Articular chondrocyte of knee joint (primary cell): ENCODE measurements around the gene STRIP1. TPM values are rescaled to one million over a fixed set of nuclear protein-coding genes. Genes with fewer than 3 reads are reported as not detected.

Source experiments
- total RNA-seq: library from RNA; depleted of rRNA; stranded (reverse); fragments of >200 nt; gene quantifications from 2 replicates; pipeline ENCODE4 v1.2.3, GENCODE V29; 2012

Gene STRIP1, protein sequence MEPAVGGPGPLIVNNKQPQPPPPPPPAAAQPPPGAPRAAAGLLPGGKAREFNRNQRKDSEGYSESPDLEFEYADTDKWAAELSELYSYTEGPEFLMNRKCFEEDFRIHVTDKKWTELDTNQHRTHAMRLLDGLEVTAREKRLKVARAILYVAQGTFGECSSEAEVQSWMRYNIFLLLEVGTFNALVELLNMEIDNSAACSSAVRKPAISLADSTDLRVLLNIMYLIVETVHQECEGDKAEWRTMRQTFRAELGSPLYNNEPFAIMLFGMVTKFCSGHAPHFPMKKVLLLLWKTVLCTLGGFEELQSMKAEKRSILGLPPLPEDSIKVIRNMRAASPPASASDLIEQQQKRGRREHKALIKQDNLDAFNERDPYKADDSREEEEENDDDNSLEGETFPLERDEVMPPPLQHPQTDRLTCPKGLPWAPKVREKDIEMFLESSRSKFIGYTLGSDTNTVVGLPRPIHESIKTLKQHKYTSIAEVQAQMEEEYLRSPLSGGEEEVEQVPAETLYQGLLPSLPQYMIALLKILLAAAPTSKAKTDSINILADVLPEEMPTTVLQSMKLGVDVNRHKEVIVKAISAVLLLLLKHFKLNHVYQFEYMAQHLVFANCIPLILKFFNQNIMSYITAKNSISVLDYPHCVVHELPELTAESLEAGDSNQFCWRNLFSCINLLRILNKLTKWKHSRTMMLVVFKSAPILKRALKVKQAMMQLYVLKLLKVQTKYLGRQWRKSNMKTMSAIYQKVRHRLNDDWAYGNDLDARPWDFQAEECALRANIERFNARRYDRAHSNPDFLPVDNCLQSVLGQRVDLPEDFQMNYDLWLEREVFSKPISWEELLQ
- total RNA-seq = 40.8 and 44.0 TPM in 2 replicates

GRCh38 chr1:110034451-110035235 is at the start of gene STRIP1:
TSS of gene STRIP1 (plus strand) at chr1:110034624. CDS start at chr1:110034638, 14 bp downstream.

DNA sequence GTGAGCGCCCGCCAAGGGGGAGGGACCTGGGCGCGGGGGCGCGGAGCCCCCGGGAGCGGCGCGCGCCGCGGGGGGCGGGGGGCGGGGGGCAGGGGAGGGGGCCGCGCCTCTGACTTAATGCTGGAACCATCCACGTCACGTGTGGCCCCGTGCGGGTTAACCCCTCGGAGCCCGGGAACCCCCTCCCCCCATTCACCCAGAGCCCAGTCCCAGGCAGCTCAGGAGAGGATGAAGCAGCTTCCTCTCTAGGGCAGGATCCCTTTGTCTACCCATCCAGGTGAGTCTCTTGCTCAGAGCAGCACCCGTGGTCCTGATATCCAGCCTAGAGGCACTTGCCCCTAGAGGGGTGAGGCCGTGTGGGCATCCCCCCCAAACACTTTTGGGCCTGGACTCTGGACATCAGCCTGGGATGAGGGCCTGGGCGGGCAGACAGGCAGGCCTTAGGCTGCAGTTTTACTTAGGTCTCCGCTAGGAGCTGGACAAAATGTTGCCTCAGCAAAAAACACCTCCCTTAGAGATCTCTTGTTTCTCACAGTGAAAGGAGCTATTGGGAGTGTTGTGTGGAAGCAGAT is 36.3 kb downstream of the STRIP1 start, which contains the start of gene ALX3:
TSS of gene ALX3 (minus strand) at position 2 of the 572 bp plus-strand sequence. CDS start 60 bp downstream, outside the sequence.

Other genes with a start within 250 kb of the STRIP1 start
- 73.3 and 129 TPM in 2 replicates for gene CSF1, start 123.8 kb upstream of the STRIP1 start, total RNA-seq
- gene AHCYL1, start 49.9 kb upstream of the STRIP1 start, total RNA-seq = 67.6 and 73.0 TPM in 2 replicates
- gene ALX3, start 36.0 kb downstream of the STRIP1 start, total RNA-seq = 0.22 TPM in 1 of 2 replicates, not detected in the other
- gene UBL4B, start 77.8 kb downstream of the STRIP1 start, total RNA-seq = 0.13 and 0.32 TPM in 2 replicates
- 0.13 and 0.22 TPM in 2 replicates for gene SLC6A17, start 115.9 kb downstream of the STRIP1 start, total RNA-seq
- 4.7 and 5.5 TPM in 2 replicates for gene KCNC4, start 175.7 kb downstream of the STRIP1 start, total RNA-seq